Right ventricle myocardium inferior (tissue), 1 donor: ENCODE measurements around the gene NSD1. TPM values are rescaled to one million over a fixed set of nuclear protein-coding genes. Genes with fewer than 3 reads are reported as not detected.
"Not testable (repeated sequence)": the region's sequence is repeated elsewhere in the genome, so short reads cannot be mapped to it uniquely, and the experiment has no call there.

Source experiments
- ATAC-seq: fragments of 200-7000 bp; cut with Tn5 transposase; one replicate; pipeline ENCODE4 v1.9.1; 2020; ENCODE audit warnings: mild to moderate bottlenecking, moderate library complexity
- DNase-seq: peaks from one replicate; pipeline ENCODE4 v3.0.0; 2021; ENCODE audit errors: missing footprints
- intact Hi-C: fragments of 100-400 bp; cut with DNase I; formaldehyde crosslinking; loops from one replicate; pipeline ENCODE4 v1.11.0; 2022
- total RNA-seq: library from RNA; stranded (reverse); fragmentation: NEBNext Ultra II Directional; extraction: Animal tissue kit (Norgen Biotek cat#: 25700); gene quantifications from one replicate; pipeline ENCODE4 v1.2.1, GENCODE V29; 2021
- donor health status: DM: no; HTN: yes; CAD: no; lungs with severe emphysema.

Gene NSD1
- total RNA-seq, 1 donor from 2014 or later, result 36.1 TPM

- no peak for ATAC-seq
- intact Hi-C loops, result no loop called here
Observed at GRCh38 chr5:177295924-177296323, 162.4 kb downstream of the NSD1 start.

GRCh38 chr5:177296581-177296980 is 163.0 kb downstream of the NSD1 start:
- ATAC-seq, result no peak
- DNase-seq, result no peak
- intact Hi-C loops, result no loop called here

More at GRCh38 chr5:177295924-177296323, 162.4 kb downstream of the NSD1 start:
- DNase-seq, result no peak

- ATAC-seq (no peak), DNase-seq (no peak)
- intact Hi-C loops, result no loop called here
Observed at GRCh38 chr5:177297922-177298321, 164.3 kb downstream of the NSD1 start.

GRCh38 chr5:177299697-177300096 is 166.1 kb downstream of the NSD1 start:
- intact Hi-C loops, result loop anchor here (5.0 kb wide), 2 partner anchors 68 to 187 kb away; no protein-coding TSS in a partner anchor
- DNase-seq (no peak), ATAC-seq (no peak)

- intact Hi-C loops, result loop anchor here (5.0 kb wide), 2 partner anchors 67 to 188 kb away; no protein-coding TSS in a partner anchor
- DNase-seq (peak; percentile 87), ATAC-seq (peak; percentile 35)
Observed at GRCh38 chr5:177300236-177300880, 166.8 kb downstream of the NSD1 start.

GRCh38 chr5:177300951-177301350 is 167.4 kb downstream of the NSD1 start:
- intact Hi-C loops, result loop anchor here (5.0 kb wide), 2 partner anchors 66 to 189 kb away; no protein-coding TSS in a partner anchor
- no peak for ATAC-seq

GRCh38 chr5:177301503-177302165 is 168.1 kb downstream of the NSD1 start:
- ATAC-seq (no peak), DNase-seq (no peak)
- intact Hi-C loops, result loop anchor here (5.0 kb wide), 2 partner anchors 66 to 189 kb away; no protein-coding TSS in a partner anchor

More at GRCh38 chr5:177300951-177301350, 167.4 kb downstream of the NSD1 start:
- no peak for DNase-seq

GRCh38 chr5:177302354-177303110 is 169.0 kb downstream of the NSD1 start:
- DNase-seq (no peak), ATAC-seq (no peak)
- intact Hi-C loops, result loop anchor here (5.0 kb wide), 2 partner anchors 65 to 190 kb away; no protein-coding TSS in a partner anchor

- peak; percentile 84 for ATAC-seq
- DNase-seq, result peak; percentile 96
- intact Hi-C loops, result loop anchor here (5.0 kb wide), 2 partner anchors 64 to 191 kb away; no protein-coding TSS in a partner anchor
Observed at GRCh38 chr5:177303121-177303924, 169.8 kb downstream of the NSD1 start, which contains the start of the genes PRELID1 and RAB24. TSS of gene PRELID1 (plus strand) at chr5:177303799. CDS start at chr5:177303986, 187 bp downstream. TSS of gene RAB24 (minus strand) at chr5:177303719. CDS start at chr5:177303288, 431 bp downstream.

- peak; percentile 62 for DNase-seq
- intact Hi-C loops, result loop anchor here (5.0 kb wide), 2 partner anchors 63 to 192 kb away; no protein-coding TSS in a partner anchor
- no peak for ATAC-seq
Observed at GRCh38 chr5:177303925-177304391, 170.4 kb downstream of the NSD1 start.

- no peak for DNase-seq
- intact Hi-C loops, result loop anchor here (5.0 kb wide), 2 partner anchors 63 to 192 kb away; no protein-coding TSS in a partner anchor
- ATAC-seq, result no peak
Observed at GRCh38 chr5:177304392-177305119, 171.0 kb downstream of the NSD1 start.

- peak; percentile 37 for DNase-seq
- ATAC-seq, intact Hi-C loops: not testable (repeated sequence)
Observed at GRCh38 chr5:177306103-177306640, 172.6 kb downstream of the NSD1 start.

GRCh38 chr5:177306674-177307543 is 173.3 kb downstream of the NSD1 start:
- ATAC-seq (peak; percentile 2), DNase-seq (peak; percentile 71)
- intact Hi-C loops, result no loop called here

- intact Hi-C loops, result no loop called here
- ATAC-seq, result no peak
- DNase-seq, result peak; percentile 67
Observed at GRCh38 chr5:177307544-177308363, 174.2 kb downstream of the NSD1 start.

- intact Hi-C loops, result no loop called here
- DNase-seq, result no peak
Observed at GRCh38 chr5:177308740-177309139, 175.2 kb downstream of the NSD1 start.

More at GRCh38 chr5:177308740-177309139, 175.2 kb downstream of the NSD1 start:
- no peak for ATAC-seq
